Fibroblast of lung (primary cell): ENCODE data around the gene ASAH2. TPM values are rescaled to one million over a fixed set of nuclear protein-coding genes. Genes with fewer than 3 reads are reported as not detected.
A peak's percentile ranks its signal among the peaks of the same experiment; 100 is the strongest.

ENCODE experiments used
- DNase-seq, 2 donors: peaks; one replicate each; pipeline versions ENCODE4 v3.0.0 to v3.0.0-alpha.2; 2010; ENCODE audit warnings: low read depth in 2 of 2
- H2AFZ ChIP-seq: 2 replicates; pipeline ENCODE4 v1.5.1; 2012; ENCODE audit warnings: low read length, control low read depth, inconsistent platforms
- H3K27ac ChIP-seq: 2 replicates; pipeline ENCODE4 v1.5.1; 2011; ENCODE audit warnings: low read length, control low read depth; ENCODE audit not compliant: insufficient read depth
- H3K27me3 ChIP-seq: 2 replicates; pipeline ENCODE4 v1.5.1; 2011; ENCODE audit warnings: mild to moderate bottlenecking, low read length; ENCODE audit not compliant: control insufficient read depth, insufficient read depth
- H3K36me3 ChIP-seq: 2 replicates; pipeline ENCODE4 v1.5.1; 2011; ENCODE audit warnings: low read length; ENCODE audit not compliant: control insufficient read depth, insufficient read depth
- H3K4me1 ChIP-seq: 2 replicates; pipeline ENCODE4 v1.5.1; 2011; ENCODE audit warnings: low read length; ENCODE audit not compliant: control insufficient read depth, insufficient read depth; ENCODE audit errors: extremely low read depth
- H3K4me2 ChIP-seq: 2 replicates; pipeline ENCODE4 v1.5.1; 2011; ENCODE audit warnings: low read length, control low read depth; ENCODE audit not compliant: insufficient read depth; ENCODE audit errors: extremely low read depth
- H3K4me3 ChIP-seq, 4 experiments: fragments of 200-600 bp in 1 of 4; sonication (generic) in 1 of 4; replicated peaks in 1 of 4; 2 replicates each; pipeline ENCODE4 v1.5.1; 2011 to 2016; ENCODE audit warnings: low read length in 4 of 4, low read depth in 3 of 4, mild to moderate bottlenecking in 3 of 4, control low read depth in 2 of 4, inconsistent platforms in 1 of 4, mixed read lengths in 1 of 4; ENCODE audit not compliant: insufficient read depth in 1 of 4; ENCODE audit errors: control extremely low read depth in 1 of 4
- H3K79me2 ChIP-seq: 2 replicates; pipeline ENCODE4 v1.5.1; 2012; ENCODE audit warnings: mild to moderate bottlenecking, low read length, inconsistent platforms; ENCODE audit not compliant: control insufficient read depth, insufficient read depth
- H3K9ac ChIP-seq: 2 replicates; pipeline ENCODE4 v1.5.1; 2011; ENCODE audit warnings: mild to moderate bottlenecking, low read length, control low read depth; ENCODE audit not compliant: insufficient read depth
- H3K9me3 ChIP-seq: 2 replicates; pipeline ENCODE4 v1.5.1; 2012; ENCODE audit warnings: low read depth, low read length; ENCODE audit not compliant: control insufficient read depth, insufficient read depth
- H4K20me1 ChIP-seq: 2 replicates; pipeline ENCODE4 v1.5.1; 2011; ENCODE audit warnings: low read length; ENCODE audit not compliant: control insufficient read depth, insufficient read depth; ENCODE audit errors: extremely low read depth
- EZH2 ChIP-seq: IDR thresholded peaks from 2 replicates; pipeline ENCODE4 v1.5.1; 2012; ENCODE audit warnings: low read length, control low read depth, mild to moderate bottlenecking; ENCODE audit errors: missing control alignments
- polyA plus RNA-seq, 2 donors: library from polyadenylated mRNA; depleted of rRNA in 1 of 2; stranded (reverse) in 1 of 2; unstranded in 1 of 2; fragments of >200 nt; gene quantifications; 2 replicates each; pipeline ENCODE4 v1.2.1, GENCODE V29; 2011 to 2012; ENCODE audit warnings: missing spikeins in 1 of 2
- total RNA-seq: library from RNA; depleted of rRNA; stranded (reverse); fragments of >200 nt; gene quantifications from 2 replicates; pipeline ENCODE4 v1.2.1, GENCODE V29; 2014
- TF ChIP-seq, protein P1 (sequence below), 2 donors: IDR thresholded peaks in 1 of 2; conservative IDR thresholded peaks in 1 of 2; 1 replicate in 1 of 2; 2 replicates in 1 of 2; pipeline ENCODE4 v1.5.1; 2011 to 2012; ENCODE audit warnings: low read length in 2 of 2, control low read depth in 1 of 2, inconsistent platforms in 1 of 2, low read depth in 1 of 2, mild to moderate bottlenecking in 1 of 2

The ASAH2 gene
- total and polyA plus RNA-seq, 2 donors (not counting 1 experiment from before 2014, with no cell fraction given): 0.99 to 2.4 TPM

DNA sequence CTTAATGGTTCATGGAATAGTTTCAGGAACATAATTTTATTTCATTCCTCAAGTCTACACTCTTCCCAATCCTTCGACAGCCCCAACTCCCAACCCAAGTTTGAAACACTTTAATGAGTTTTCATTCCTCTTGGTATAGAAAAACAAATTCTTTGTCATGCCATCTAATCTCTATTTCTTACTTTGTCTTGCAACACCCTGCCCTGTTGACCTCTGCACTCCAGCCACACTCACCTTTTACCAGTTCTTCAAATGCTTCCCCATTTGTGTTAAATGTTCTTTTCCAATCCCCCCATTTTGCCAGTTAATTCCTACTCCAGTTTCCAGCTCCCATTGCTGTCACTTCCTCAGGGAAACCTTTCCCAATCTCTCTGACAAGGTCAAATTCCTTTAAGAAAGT lies 21.9 kb downstream of the ASAH2 start:
- Histone ChIP-seq H4K20me1 (no peaks in the 10 kb centered on the region), H3K27me3 (peaks cover 6% of the 10 kb centered on the region), H3K27ac (no peak overlapping the region), H3K36me3 (no peaks in the 10 kb centered on the region), H3K9ac (no peak overlapping the region), H3K9me3 (no peaks in the 10 kb centered on the region), H3K4me2 (no peak overlapping the region), H2AFZ (no peak overlapping the region), H3K4me3 (no peak overlapping the region), H3K79me2 (no peaks in the 10 kb centered on the region), H3K4me1 (no peaks in the 10 kb centered on the region)
- no peak for TF ChIP-seq EZH2
- TF ChIP-seq, protein P1, sequence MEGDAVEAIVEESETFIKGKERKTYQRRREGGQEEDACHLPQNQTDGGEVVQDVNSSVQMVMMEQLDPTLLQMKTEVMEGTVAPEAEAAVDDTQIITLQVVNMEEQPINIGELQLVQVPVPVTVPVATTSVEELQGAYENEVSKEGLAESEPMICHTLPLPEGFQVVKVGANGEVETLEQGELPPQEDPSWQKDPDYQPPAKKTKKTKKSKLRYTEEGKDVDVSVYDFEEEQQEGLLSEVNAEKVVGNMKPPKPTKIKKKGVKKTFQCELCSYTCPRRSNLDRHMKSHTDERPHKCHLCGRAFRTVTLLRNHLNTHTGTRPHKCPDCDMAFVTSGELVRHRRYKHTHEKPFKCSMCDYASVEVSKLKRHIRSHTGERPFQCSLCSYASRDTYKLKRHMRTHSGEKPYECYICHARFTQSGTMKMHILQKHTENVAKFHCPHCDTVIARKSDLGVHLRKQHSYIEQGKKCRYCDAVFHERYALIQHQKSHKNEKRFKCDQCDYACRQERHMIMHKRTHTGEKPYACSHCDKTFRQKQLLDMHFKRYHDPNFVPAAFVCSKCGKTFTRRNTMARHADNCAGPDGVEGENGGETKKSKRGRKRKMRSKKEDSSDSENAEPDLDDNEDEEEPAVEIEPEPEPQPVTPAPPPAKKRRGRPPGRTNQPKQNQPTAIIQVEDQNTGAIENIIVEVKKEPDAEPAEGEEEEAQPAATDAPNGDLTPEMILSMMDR (conservative IDR thresholded peaks at IDR 0.05 in 1 of 2, IDR thresholded peaks at IDR 0.05 in 1 of 2; ENCODE audit: low read depth in 1 of 2, low read length in 2 of 2): no peak
- DNase-seq: no peak

DNA sequence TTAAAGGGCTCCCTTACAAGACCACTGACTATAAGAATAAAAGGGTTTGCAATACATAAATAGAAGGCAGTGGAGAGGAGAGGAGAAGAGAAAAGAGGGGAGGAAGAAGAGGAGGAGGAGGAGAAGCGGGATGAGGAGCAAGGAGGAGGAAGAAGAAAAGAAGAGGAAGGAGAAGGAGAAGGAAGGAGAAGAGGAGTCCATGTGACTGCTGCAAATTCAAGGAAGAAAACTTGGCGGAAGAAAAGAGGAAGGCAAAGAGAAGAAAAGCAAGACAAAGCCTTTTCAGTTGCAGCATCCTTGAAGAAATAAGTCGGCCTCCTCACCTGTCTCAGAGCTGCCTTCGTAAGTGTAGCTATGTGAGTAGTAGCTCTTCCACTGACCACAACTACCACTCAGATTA lies 22.6 kb downstream of the ASAH2 start:
- TF ChIP-seq, protein P1 (conservative IDR thresholded peaks at IDR 0.05 in 1 of 2, IDR thresholded peaks at IDR 0.05 in 1 of 2; ENCODE audit: low read depth in 1 of 2, low read length in 2 of 2): no peak
- TF ChIP-seq EZH2: peak; percentile 16
- H3K9me3 ChIP-seq: no peaks in the 10 kb centered on the region
- no peaks in the 10 kb centered on the region for H3K36me3 ChIP-seq
- H3K27ac ChIP-seq: no peak overlapping the region
- DNase-seq: no peak
- no peaks in the 10 kb centered on the region for H4K20me1 ChIP-seq
- no peak overlapping the region for H2AFZ ChIP-seq
- no peaks in the 10 kb centered on the region for H3K79me2 ChIP-seq
- H3K27me3 ChIP-seq: peaks cover 5% of the 10 kb centered on the region
- H3K4me1 ChIP-seq: no peaks in the 10 kb centered on the region
- no peak overlapping the region for H3K4me3 ChIP-seq
- H3K9ac ChIP-seq: no peak overlapping the region
- no peak overlapping the region for H3K4me2 ChIP-seq

DNA sequence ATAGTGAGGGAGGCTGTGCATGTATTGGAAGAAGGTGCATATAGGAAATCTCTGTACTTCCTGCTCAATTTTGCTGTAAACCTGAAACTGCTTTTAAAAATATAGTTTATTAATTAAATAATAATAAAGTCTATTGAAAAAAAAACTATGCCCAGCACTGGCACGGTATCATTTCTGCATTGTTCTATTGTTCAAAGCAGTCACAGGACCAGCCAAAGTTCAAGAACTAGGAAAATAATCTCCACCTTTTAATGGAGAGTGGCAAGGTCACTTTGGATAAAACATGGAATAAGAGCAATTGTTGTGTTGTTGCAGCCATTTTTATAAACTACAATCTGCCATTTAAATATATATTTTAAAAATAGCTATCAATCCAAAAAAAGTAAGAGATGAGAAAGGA lies 24.7 kb downstream of the ASAH2 start:
- no peak for TF ChIP-seq EZH2
- TF ChIP-seq, protein P1 (conservative IDR thresholded peaks at IDR 0.05 in 1 of 2, IDR thresholded peaks at IDR 0.05 in 1 of 2; ENCODE audit: low read depth in 1 of 2, low read length in 2 of 2): no peak
- no peaks in the 10 kb centered on the region for H3K9me3 ChIP-seq
- H4K20me1 ChIP-seq: no peaks in the 10 kb centered on the region
- H3K4me1 ChIP-seq: no peaks in the 10 kb centered on the region
- no peak for DNase-seq
- H3K4me2 ChIP-seq: no peak overlapping the region
- no peaks in the 10 kb centered on the region for H3K79me2 ChIP-seq
- H3K4me3 ChIP-seq: no peak overlapping the region
- no peak overlapping the region for H2AFZ ChIP-seq
- no peak overlapping the region for H3K27ac ChIP-seq
- H3K9ac ChIP-seq: no peak overlapping the region
- H3K36me3 ChIP-seq: no peaks in the 10 kb centered on the region
- peaks cover 6% of the 10 kb centered on the region for H3K27me3 ChIP-seq
